Measurements from ENCODE around the gene PKD1L1.

DNA sequence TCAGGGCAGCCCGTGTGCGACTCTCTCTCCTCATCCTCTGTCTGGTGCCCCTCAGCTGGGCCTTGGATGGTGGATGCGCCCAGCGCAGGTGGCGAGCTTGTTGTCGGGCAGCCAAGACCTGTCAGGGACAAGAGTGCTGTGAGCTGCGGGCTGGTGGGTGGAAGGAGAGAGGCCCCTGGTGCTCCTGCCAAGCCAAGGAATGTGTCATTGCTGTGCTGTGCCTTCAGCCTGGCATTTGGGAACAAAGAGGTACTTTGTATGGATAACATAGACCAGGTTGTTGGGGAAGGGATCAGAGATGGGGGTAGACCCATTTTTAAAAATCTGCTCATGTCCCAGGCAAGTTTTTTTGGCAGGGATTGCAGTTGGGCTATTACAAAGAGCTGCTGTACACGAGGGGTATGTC, 120.9 kb downstream of the PKD1L1 start:
- no peak for TF ChIP-seq EZH2 (IDR thresholded peaks at IDR 0.05; ENCODE audit: low read length)
- TF ChIP-seq, protein P1, sequence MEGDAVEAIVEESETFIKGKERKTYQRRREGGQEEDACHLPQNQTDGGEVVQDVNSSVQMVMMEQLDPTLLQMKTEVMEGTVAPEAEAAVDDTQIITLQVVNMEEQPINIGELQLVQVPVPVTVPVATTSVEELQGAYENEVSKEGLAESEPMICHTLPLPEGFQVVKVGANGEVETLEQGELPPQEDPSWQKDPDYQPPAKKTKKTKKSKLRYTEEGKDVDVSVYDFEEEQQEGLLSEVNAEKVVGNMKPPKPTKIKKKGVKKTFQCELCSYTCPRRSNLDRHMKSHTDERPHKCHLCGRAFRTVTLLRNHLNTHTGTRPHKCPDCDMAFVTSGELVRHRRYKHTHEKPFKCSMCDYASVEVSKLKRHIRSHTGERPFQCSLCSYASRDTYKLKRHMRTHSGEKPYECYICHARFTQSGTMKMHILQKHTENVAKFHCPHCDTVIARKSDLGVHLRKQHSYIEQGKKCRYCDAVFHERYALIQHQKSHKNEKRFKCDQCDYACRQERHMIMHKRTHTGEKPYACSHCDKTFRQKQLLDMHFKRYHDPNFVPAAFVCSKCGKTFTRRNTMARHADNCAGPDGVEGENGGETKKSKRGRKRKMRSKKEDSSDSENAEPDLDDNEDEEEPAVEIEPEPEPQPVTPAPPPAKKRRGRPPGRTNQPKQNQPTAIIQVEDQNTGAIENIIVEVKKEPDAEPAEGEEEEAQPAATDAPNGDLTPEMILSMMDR (optimal IDR thresholded peaks at IDR 0.05 in 1 of 3, IDR thresholded peaks at IDR 0.05 in 1 of 3, conservative IDR thresholded peaks at IDR 0.05 in 1 of 3; ENCODE audit: extremely low read depth in 1 of 3, insufficient read depth in 2 of 3, low read length in 3 of 3) = no peak
